ENCODE data around the gene ISM2. TPM values are rescaled to one million over a fixed set of nuclear protein-coding genes. Genes with fewer than 3 reads are reported as not detected.

The ISM2 gene
- total and polyA plus RNA-seq, 7 donors: 0.33 to 1.1 (median 0.40) TPM; not detected in 3

DNA sequence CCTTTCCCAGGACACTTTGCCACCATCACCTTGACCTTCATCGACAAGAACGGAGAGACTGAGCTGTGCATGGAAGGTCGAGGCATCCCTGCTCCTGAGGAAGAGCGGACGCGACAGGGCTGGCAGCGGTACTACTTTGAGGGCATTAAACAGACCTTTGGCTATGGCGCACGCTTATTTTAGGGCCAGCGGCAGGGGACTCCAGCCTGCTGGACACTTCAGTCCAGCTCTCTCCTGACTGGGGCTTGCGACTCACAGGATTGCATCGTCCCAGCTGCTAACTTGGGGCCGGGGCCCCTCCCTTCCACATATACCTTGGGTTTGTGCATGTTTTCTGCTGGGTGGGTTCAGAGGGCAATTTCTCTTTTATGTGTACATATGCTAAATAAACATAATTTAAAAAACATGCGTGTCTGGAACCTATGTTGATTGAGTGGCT, 29.5 kb downstream of the ISM2 start:
- TF ChIP-seq, protein P1, sequence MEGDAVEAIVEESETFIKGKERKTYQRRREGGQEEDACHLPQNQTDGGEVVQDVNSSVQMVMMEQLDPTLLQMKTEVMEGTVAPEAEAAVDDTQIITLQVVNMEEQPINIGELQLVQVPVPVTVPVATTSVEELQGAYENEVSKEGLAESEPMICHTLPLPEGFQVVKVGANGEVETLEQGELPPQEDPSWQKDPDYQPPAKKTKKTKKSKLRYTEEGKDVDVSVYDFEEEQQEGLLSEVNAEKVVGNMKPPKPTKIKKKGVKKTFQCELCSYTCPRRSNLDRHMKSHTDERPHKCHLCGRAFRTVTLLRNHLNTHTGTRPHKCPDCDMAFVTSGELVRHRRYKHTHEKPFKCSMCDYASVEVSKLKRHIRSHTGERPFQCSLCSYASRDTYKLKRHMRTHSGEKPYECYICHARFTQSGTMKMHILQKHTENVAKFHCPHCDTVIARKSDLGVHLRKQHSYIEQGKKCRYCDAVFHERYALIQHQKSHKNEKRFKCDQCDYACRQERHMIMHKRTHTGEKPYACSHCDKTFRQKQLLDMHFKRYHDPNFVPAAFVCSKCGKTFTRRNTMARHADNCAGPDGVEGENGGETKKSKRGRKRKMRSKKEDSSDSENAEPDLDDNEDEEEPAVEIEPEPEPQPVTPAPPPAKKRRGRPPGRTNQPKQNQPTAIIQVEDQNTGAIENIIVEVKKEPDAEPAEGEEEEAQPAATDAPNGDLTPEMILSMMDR (IDR thresholded peaks at IDR 0.05): no peak
- TF ChIP-seq POLR2A (IDR thresholded peaks at IDR 0.05): no peak
- TF ChIP-seq EP300 (IDR thresholded peaks at IDR 0.05): no peak
- no peaks in the 10 kb centered on the region for H3K9me3 ChIP-seq
- DNase-seq: no peak
- H3K27me3 ChIP-seq: no peaks in the 10 kb centered on the region
- WGBS, 2 donors: 73 to 85% methylated on average over 14 of the region's 14 CpGs
- peaks cover 24 to 60% (median 43%) of the 10 kb centered on the region in 4 donors for H3K36me3 ChIP-seq
- no peaks in the 10 kb centered on the region for H3K4me1 ChIP-seq
- H3K27ac ChIP-seq: no peak overlapping the region
- intact Hi-C loops (cut with DNase I): no loop called here
- no peak overlapping the region for H3K4me3 ChIP-seq

DNA sequence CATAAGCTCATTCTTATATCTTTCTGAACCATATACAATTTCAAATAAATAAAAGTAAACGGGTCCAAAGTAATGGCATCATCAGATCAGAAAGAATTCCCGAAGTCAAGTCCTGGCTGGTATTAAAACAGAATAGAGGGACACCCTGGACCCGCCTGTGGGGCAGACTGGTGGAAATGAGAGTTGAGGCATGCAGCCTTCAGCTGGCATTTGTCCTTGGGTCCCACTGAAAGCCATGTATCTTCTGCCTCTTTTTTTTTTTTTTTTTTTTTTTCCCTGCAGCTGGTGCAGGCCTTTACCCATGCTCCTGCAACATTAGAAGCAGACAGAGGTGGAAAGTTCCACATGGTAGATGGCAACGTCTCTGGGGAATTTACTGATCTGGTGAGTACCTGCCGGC, 30.8 kb downstream of the ISM2 start:
- WGBS, 2 donors: 85 to 86% methylated on average over 5 of the region's 5 CpGs
- no peak overlapping the region for H3K4me3 ChIP-seq
- H3K4me1 ChIP-seq: no peaks in the 10 kb centered on the region
- intact Hi-C loops (cut with DNase I): no loop called here
- TF ChIP-seq POLR2AphosphoS5 (IDR thresholded peaks at IDR 0.05) (no peak), POLR2A (IDR thresholded peaks at IDR 0.05) (no peak), EP300 (IDR thresholded peaks at IDR 0.05) (no peak)
- TF ChIP-seq, protein P1 (IDR thresholded peaks at IDR 0.05): no peak
- no peaks in the 10 kb centered on the region for H3K9me3 ChIP-seq
- H3K27me3 ChIP-seq: no peaks in the 10 kb centered on the region
- H3K36me3 ChIP-seq: peaks cover 36 to 73% (median 50%) of the 10 kb centered on the region in 4 donors
- DNase-seq: no peak
- H3K27ac ChIP-seq: no peak overlapping the region

DNA sequence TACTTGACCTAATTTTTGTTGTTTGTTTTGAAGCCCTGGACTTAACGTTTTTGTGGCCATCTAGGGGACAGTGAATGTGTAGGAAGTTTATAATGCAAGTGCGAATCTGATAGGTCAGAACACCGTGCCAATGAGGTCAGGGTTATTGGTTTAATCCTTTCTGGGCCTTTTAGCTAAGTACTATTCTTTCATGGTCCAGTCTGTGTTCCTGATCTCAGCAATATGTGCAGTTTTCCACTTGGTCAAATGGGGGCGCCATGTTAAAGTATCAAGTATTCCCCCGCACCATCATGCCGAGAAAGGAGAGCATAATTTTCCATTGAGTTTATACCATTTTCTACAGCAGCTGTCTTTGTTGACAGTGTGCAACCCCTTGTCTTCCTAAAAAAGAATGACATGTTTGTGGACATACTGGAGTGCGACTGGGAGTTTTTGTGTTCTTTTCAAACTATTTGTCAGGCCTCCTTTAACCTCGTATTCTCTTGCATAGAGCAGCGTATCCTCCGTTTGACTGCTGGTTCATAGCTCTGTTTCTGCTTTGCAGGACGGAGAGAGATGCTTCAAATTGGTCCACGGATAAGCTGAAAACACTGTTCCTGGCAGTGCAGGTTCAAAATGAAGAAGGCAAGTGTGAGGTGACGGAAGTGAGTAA, 39.4 kb downstream of the ISM2 start:
- DNase-seq: no peak
- Histone ChIP-seq H3K27ac (peak overlapping the region in 3 of 4 donors; percentile 85 to 96 (median 89)), H3K9me3 (no peaks in the 10 kb centered on the region), H3K4me1 (peaks cover 0 to 32% (median 20%) of the 10 kb centered on the region in 4 donors), H3K27me3 (no peaks in the 10 kb centered on the region), H3K36me3 (peaks cover 29 to 47% (median 42%) of the 10 kb centered on the region in 4 donors), H3K4me3 (peak overlapping the region; percentile 61 to 90 (median 84))
- no peak for TF ChIP-seq POLR2A (IDR thresholded peaks at IDR 0.05)
- TF ChIP-seq, protein P1 (IDR thresholded peaks at IDR 0.05): peak in 3 of 4 experiments; percentile 38 to 53 (median 41)
- WGBS, 2 donors: 30 to 40% methylated on average over 13 of the region's 13 CpGs
- intact Hi-C loops (cut with DNase I): loop anchor here (2.0 to 5.0 kb wide), 5 partner anchors 82 to 303 kb away; partner anchors contain the start of genes ALKBH1, GSTZ1, POMT2 and SAMD15

DNA sequence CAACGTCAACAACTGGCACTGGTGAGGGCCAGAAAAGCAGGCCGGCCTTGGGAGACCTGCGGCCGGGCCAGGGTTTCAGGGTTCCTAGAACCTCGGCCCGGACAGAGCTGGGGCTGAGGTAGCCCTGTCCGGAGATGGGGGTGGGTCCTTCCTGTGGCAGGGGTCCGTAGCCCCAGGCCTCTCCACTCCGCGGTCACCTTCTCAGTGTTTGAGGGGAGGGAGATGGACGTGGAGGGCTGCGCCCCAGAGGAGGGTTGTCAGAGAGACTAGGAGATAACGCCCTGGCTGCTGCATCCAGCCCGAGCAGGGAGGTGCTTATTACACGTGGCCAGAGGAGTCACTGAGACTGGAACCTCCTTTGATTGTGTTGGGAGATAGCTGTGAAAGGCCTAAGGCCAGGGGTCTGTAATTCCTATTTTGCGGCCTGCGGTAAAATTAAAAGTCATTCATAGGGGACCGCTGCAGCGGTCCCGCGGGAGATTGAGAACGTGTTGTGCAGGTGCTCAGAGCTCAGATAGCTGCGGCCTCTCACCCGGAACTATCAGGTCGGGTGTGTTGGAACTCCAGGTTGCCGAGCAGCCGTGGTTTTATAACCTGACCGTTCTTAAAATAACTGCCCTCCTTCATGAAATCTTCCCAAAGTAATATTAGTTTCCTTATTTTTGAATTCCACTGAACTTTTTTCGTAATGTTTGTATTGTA, 40.2 kb downstream of the ISM2 start:
- peaks cover 28 to 43% (median 36%) of the 10 kb centered on the region in 4 donors for H3K36me3 ChIP-seq
- no peak for DNase-seq
- H3K4me1 ChIP-seq: peaks cover 0 to 32% (median 20%) of the 10 kb centered on the region in 4 donors
- peak overlapping the region; percentile 85 to 96 (median 90) for H3K27ac ChIP-seq
- intact Hi-C loops (cut with DNase I): loop anchor here (2.0 to 5.0 kb wide), 5 partner anchors 82 to 304 kb away; partner anchors contain the start of genes ALKBH1, GSTZ1, POMT2 and SAMD15
- no peaks in the 10 kb centered on the region for H3K27me3 ChIP-seq
- 0% methylated on average over 29 of the region's 29 CpGs for WGBS, 2 donors
- peak overlapping the region; percentile 61 to 90 (median 84) for H3K4me3 ChIP-seq
- H3K9me3 ChIP-seq: no peaks in the 10 kb centered on the region
- TF ChIP-seq, protein P1 (IDR thresholded peaks at IDR 0.05): no peak
- TF ChIP-seq POLR2A (IDR thresholded peaks at IDR 0.05) (no peak), EP300 (IDR thresholded peaks at IDR 0.05) (no peak), POLR2AphosphoS5 (IDR thresholded peaks at IDR 0.05) (no peak)

Measured in sigmoid colon (tissue), 7 donors.